ENCODE results near the gene UBE2L3.
"Not testable (repeated sequence)": the region's sequence is repeated elsewhere in the genome, so short reads cannot be mapped to it uniquely, and the experiment has no call there.

UBE2L3 gene

GRCh38 chr22:21603973-21604372 lies 36.5 kb downstream of the UBE2L3 start:
- Mint-ChIP-seq H3K4me1 (peaks cover 14% of the 10 kb centered on the region), H3K9me3 (no peaks in the 10 kb centered on the region), H3K27me3 (no peaks in the 10 kb centered on the region), H3K27ac (no peak overlapping the region), H3K36me3 (peaks cover 21% of the 10 kb centered on the region), H3K4me3 (no peak overlapping the region)
- CTCF ChIA-PET = interaction anchor here (0.8 to 1.1 kb wide), 2 partner anchors 25 to 39 kb away, joined by 3 to 4 read pairs; no protein-coding TSS in a partner anchor
- DNase-seq = no peak

GRCh38 chr22:21605887-21606564 lies 38.5 kb downstream of the UBE2L3 start:
- H3K36me3 Mint-ChIP-seq = peaks cover 14% of the 10 kb centered on the region
- H3K27ac Mint-ChIP-seq = peak overlapping the region; percentile 67
- CTCF ChIA-PET = interaction anchor here (0.9 to 1.0 kb wide), 3 partner anchors 11 to 37 kb away, joined by 3 read pairs; no protein-coding TSS in a partner anchor
- peaks cover 9% of the 10 kb centered on the region for H3K4me1 Mint-ChIP-seq
- H3K4me3 Mint-ChIP-seq = no peak overlapping the region
- H3K9me3 Mint-ChIP-seq = no peaks in the 10 kb centered on the region
- no peaks in the 10 kb centered on the region for H3K27me3 Mint-ChIP-seq
- no peak for DNase-seq

- Mint-ChIP-seq H3K27ac (no peak overlapping the region), H3K4me1 (peaks cover 9% of the 10 kb centered on the region), H3K9me3 (no peaks in the 10 kb centered on the region), H3K27me3 (no peaks in the 10 kb centered on the region), H3K36me3 (peaks cover 21% of the 10 kb centered on the region), H3K4me3 (no peak overlapping the region)
- DNase-seq = no peak
- CTCF ChIA-PET = interaction anchor here (0.9 to 1.0 kb wide), 2 partner anchors 12 to 36 kb away, joined by 3 read pairs; no protein-coding TSS in a partner anchor
Observed at GRCh38 chr22:21606775-21607174, 39.3 kb downstream of the UBE2L3 start.

GRCh38 chr22:21609556-21610157 lies 42.1 kb downstream of the UBE2L3 start:
- H3K4me3 Mint-ChIP-seq, DNase-seq, H3K27me3 Mint-ChIP-seq, H3K4me1 Mint-ChIP-seq, H3K9me3 Mint-ChIP-seq, H3K27ac Mint-ChIP-seq: not testable (repeated sequence)
- CTCF ChIA-PET = interaction anchor here (0.6 to 0.9 kb wide), 2 partner anchors 19 to 33 kb away, joined by 3 read pairs; no protein-coding TSS in a partner anchor
- H3K36me3 Mint-ChIP-seq = peaks cover 27% of the 10 kb centered on the region

GRCh38 chr22:21611210-21611977 lies 43.9 kb downstream of the UBE2L3 start:
- H3K36me3 Mint-ChIP-seq = peaks cover 31% of the 10 kb centered on the region
- no peaks in the 10 kb centered on the region for H3K9me3 Mint-ChIP-seq
- peaks cover 6% of the 10 kb centered on the region for H3K4me1 Mint-ChIP-seq
- peak overlapping the region; percentile 3 for H3K27ac Mint-ChIP-seq
- H3K4me3 Mint-ChIP-seq = no peak overlapping the region
- H3K27me3 Mint-ChIP-seq = no peaks in the 10 kb centered on the region
- CTCF ChIA-PET = no interaction called here
- DNase-seq = no peak

- Mint-ChIP-seq H3K27ac (no peak overlapping the region), H3K36me3 (peaks cover 26% of the 10 kb centered on the region), H3K9me3 (no peaks in the 10 kb centered on the region), H3K4me3 (no peak overlapping the region), H3K4me1 (peaks cover 3% of the 10 kb centered on the region), H3K27me3 (no peaks in the 10 kb centered on the region)
- DNase-seq = no peak
- CTCF ChIA-PET = no interaction called here
Observed at GRCh38 chr22:21612858-21613257, 45.3 kb downstream of the UBE2L3 start.

- no peaks in the 10 kb centered on the region for H3K9me3 Mint-ChIP-seq
Observed at GRCh38 chr22:21613553-21614233, 46.2 kb downstream of the UBE2L3 start.

GRCh38 chr22:21615731-21616130 lies 48.2 kb downstream of the UBE2L3 start:
- peaks cover 4% of the 10 kb centered on the region for H3K4me1 Mint-ChIP-seq
- no peak for DNase-seq
- no peaks in the 10 kb centered on the region for H3K27me3 Mint-ChIP-seq
- H3K27ac Mint-ChIP-seq = no peak overlapping the region
- no peak overlapping the region for H3K4me3 Mint-ChIP-seq
- no peaks in the 10 kb centered on the region for H3K9me3 Mint-ChIP-seq
- H3K36me3 Mint-ChIP-seq = peaks cover 26% of the 10 kb centered on the region
- CTCF ChIA-PET = interaction anchor here (0.7 kb wide), 1 partner anchor 8 kb away, joined by 3 read pairs; no protein-coding TSS in a partner anchor

More at GRCh38 chr22:21613553-21614233, 46.2 kb downstream of the UBE2L3 start:
- Mint-ChIP-seq H3K27ac (peak overlapping the region; percentile 19), H3K4me3 (no peak overlapping the region), H3K27me3 (no peaks in the 10 kb centered on the region), H3K36me3 (peaks cover 25% of the 10 kb centered on the region), H3K4me1 (peaks cover 2% of the 10 kb centered on the region)
- no peak for DNase-seq
- CTCF ChIA-PET = interaction anchor here (1.4 to 1.7 kb wide), 2 partner anchors 9 to 15 kb away, joined by 3 to 6 read pairs; no protein-coding TSS in a partner anchor

GRCh38 chr22:21617337-21617736 lies 49.8 kb downstream of the UBE2L3 start:
- not testable (repeated sequence) for H3K4me3 Mint-ChIP-seq, DNase-seq, H3K27ac Mint-ChIP-seq, H3K27me3 Mint-ChIP-seq, H3K9me3 Mint-ChIP-seq, H3K4me1 Mint-ChIP-seq
- CTCF ChIA-PET = interaction anchor here (0.8 to 2.6 kb wide), 2 partner anchors 12 to 14 kb away, joined by 3 to 9 read pairs; no protein-coding TSS in a partner anchor
- peaks cover 21% of the 10 kb centered on the region for H3K36me3 Mint-ChIP-seq

GRCh38 chr22:21621025-21621424 lies 53.5 kb downstream of the UBE2L3 start:
- no peak overlapping the region for H3K4me3 Mint-ChIP-seq
- H3K4me1 Mint-ChIP-seq = peaks cover 2% of the 10 kb centered on the region
- H3K9me3 Mint-ChIP-seq = no peaks in the 10 kb centered on the region
- H3K27me3 Mint-ChIP-seq = no peaks in the 10 kb centered on the region
- CTCF ChIA-PET = no interaction called here
- no peak for DNase-seq
- peak overlapping the region; percentile 34 for H3K27ac Mint-ChIP-seq
- H3K36me3 Mint-ChIP-seq = peaks cover 25% of the 10 kb centered on the region

GRCh38 chr22:21622011-21622918 lies 54.8 kb downstream of the UBE2L3 start:
- no peak for DNase-seq
- peaks cover 10% of the 10 kb centered on the region for H3K4me1 Mint-ChIP-seq
- CTCF ChIA-PET = interaction anchor here (1.1 to 3.1 kb wide), 3 partner anchors 8 to 20 kb away, joined by 3 to 12 read pairs (median 4); partner anchors contain the start of gene SDF2L1

GRCh38 chr22:21622919-21623647 lies 55.6 kb downstream of the UBE2L3 start:
- CTCF ChIA-PET = interaction anchor here (0.7 to 3.1 kb wide), 4 partner anchors 8 to 20 kb away, joined by 3 to 12 read pairs (median 4); partner anchors contain the start of gene SDF2L1
- Mint-ChIP-seq H3K27me3 (no peaks in the 10 kb centered on the region), H3K9me3 (no peaks in the 10 kb centered on the region), H3K27ac (peak overlapping the region; percentile 64), H3K4me3 (no peak overlapping the region), H3K4me1 (peaks cover 15% of the 10 kb centered on the region), H3K36me3 (peaks cover 36% of the 10 kb centered on the region)
- no peak for DNase-seq

More at GRCh38 chr22:21622011-21622918, 54.8 kb downstream of the UBE2L3 start:
- peaks cover 30% of the 10 kb centered on the region for H3K36me3 Mint-ChIP-seq
- peak overlapping the region; percentile 42 for H3K27ac Mint-ChIP-seq
- H3K9me3 Mint-ChIP-seq = no peaks in the 10 kb centered on the region
- no peak overlapping the region for H3K4me3 Mint-ChIP-seq
- H3K27me3 Mint-ChIP-seq = no peaks in the 10 kb centered on the region
